Spleen (tissue), 11 donors: ENCODE measurements around the gene RBM7. TPM values are rescaled to one million over a fixed set of nuclear protein-coding genes. Genes with fewer than 3 reads are reported as not detected.
A peak's percentile ranks its signal among the peaks of the same experiment; 100 is the strongest.

Experiments used
- DNase-seq: peaks from one replicate; pipeline ENCODE4 v3.0.0-alpha.2; 2020
- H3K27ac ChIP-seq, 8 donors: fragments of 200-600 bp; sonication (generic) in 7 of 8; 1 replicate in 4 of 8; 2 replicates in 4 of 8; pipeline versions ENCODE4 v1.5.0 to v1.8.0; 2016 to 2021; ENCODE audit warnings: inconsistent platforms in 4 of 8, mild to moderate bottlenecking in 4 of 8, moderate library complexity in 1 of 8
- H3K27me3 ChIP-seq, 7 donors: fragments of 200-600 bp; sonication (generic) in 6 of 7; replicated peaks in 1 of 7; 1 replicate in 4 of 7; 2 replicates in 3 of 7; pipeline versions ENCODE4 v1.5.0 to v1.8.0; 2016 to 2021; ENCODE audit warnings: inconsistent platforms in 3 of 7, mild to moderate bottlenecking in 1 of 7
- H3K36me3 ChIP-seq, 6 donors: fragments of 200-600 bp; sonication (generic) in 5 of 6; 1 replicate in 4 of 6; 2 replicates in 2 of 6; pipeline versions ENCODE4 v1.5.0 to v1.8.0; 2016 to 2021; ENCODE audit warnings: inconsistent platforms in 2 of 6
- H3K4me1 ChIP-seq, 6 donors: fragments of 200-600 bp; sonication (generic) in 5 of 6; 1 replicate in 3 of 6; 2 replicates in 3 of 6; pipeline versions ENCODE4 v1.5.0 to v1.8.0; 2016 to 2021; ENCODE audit warnings: inconsistent platforms in 3 of 6
- H3K4me3 ChIP-seq, 8 donors: fragments of 200-600 bp; sonication (generic) in 7 of 8; 1 replicate in 4 of 8; 2 replicates in 4 of 8; pipeline versions ENCODE4 v1.5.0 to v1.8.0; 2016 to 2021; ENCODE audit warnings: inconsistent platforms in 4 of 8, mild to moderate bottlenecking in 4 of 8, moderate library complexity in 2 of 8
- H3K9me3 ChIP-seq, 8 donors: fragments of 200-600 bp; sonication (generic) in 7 of 8; 1 replicate in 4 of 8; 2 replicates in 4 of 8; pipeline versions ENCODE4 v1.5.0 to v1.8.0; 2016 to 2021; ENCODE audit warnings: inconsistent platforms in 4 of 8
- CTCF ChIP-seq, 11 experiments: fragments of 200-600 bp in 7 of 11; fragments of 450-650 bp in 4 of 11; sonication (generic) in 4 of 11; IDR thresholded peaks in 8 of 11; conservative IDR thresholded peaks in 3 of 11; 1 replicate in 7 of 11; 2 replicates in 4 of 11; pipeline versions ENCODE4 v1.4.0 to v1.8.0; 2016 to 2021; ENCODE audit warnings: antibody characterized with exemption in 11 of 11, inconsistent platforms in 4 of 11, mild to moderate bottlenecking in 1 of 11
- POLR2A ChIP-seq, 3 donors: fragments of 450-650 bp; IDR thresholded peaks; one replicate each; pipeline ENCODE4 v1.5.1; 2017; ENCODE audit warnings: antibody characterized with exemption in 3 of 3, mild to moderate bottlenecking in 1 of 3
- POLR2AphosphoS5 ChIP-seq, 3 donors: sonication (generic); formaldehyde crosslinking; IDR thresholded peaks; one replicate each; pipeline ENCODE4 v1.5.1; 2017; ENCODE audit warnings: antibody characterized with exemption in 3 of 3
- WGBS, 5 donors: extraction: QIAGEN DNeasy Blood & Tissue Kit in 3 of 5; methylation state at CpG; one replicate each; pipeline versions ENCODE4 v1.1.5 to v1.1.7; 2013 to 2018; 5-methylcytosine and 5-hydroxymethylcytosine counted together
- intact Hi-C: fragments of 100-400 bp; cut with DNase I; formaldehyde crosslinking; loops from one replicate; pipeline ENCODE4 v1.15.0; 2023; ENCODE audit warnings: low total_unique reads
- polyA plus RNA-seq, 3 donors: library from polyadenylated mRNA; stranded (reverse); fragments of 200-250 nt; gene quantifications; one replicate each; pipeline ENCODE4 v1.2.1, GENCODE V29; 2013
- total RNA-seq, 7 donors: library from RNA; depleted of rRNA in 3 of 7; stranded (reverse); fragments of >200 nt in 3 of 7; fragmentation: NEBNext Ultra II Directional in 4 of 7; extraction: Animal tissue kit (Norgen Biotek cat#: 25700) in 4 of 7; gene quantifications; one replicate each; pipeline versions ENCODE4 v1.1.0 to v1.2.1, GENCODE V29; 2016 to 2021
- donor health status: healthy with polysubstance abuse.
- donor health status: DM: no; HTN: no; CAD: no; lungs with moderate emphysema.
- donor health status: DM: no; HTN: no; CAD: no.
- donor health status: Bipolar disorder and iron deficiency.
- donor health status: healthy.
- donor health status: DM: no; HTN: no; CAD: no.
- donor health status: DM: yes; HTN: yes; CAD: no.

The RBM7 gene
- total and polyA plus RNA-seq, 10 donors: 8.0 to 35.3 (median 23.8) TPM

GRCh38 chr11:114367244-114367957 is 33.1 kb upstream of the RBM7 start:
- Histone ChIP-seq H3K36me3 (no peaks in the 10 kb centered on the region), H3K27me3 (peaks cover 0 to 11% (median 0%) of the 10 kb centered on the region in 7 donors), H3K4me3 (no peak overlapping the region), H3K27ac (peak overlapping the region in 1 of 8 donors; percentile 38), H3K4me1 (no peaks in the 10 kb centered on the region), H3K9me3 (no peaks in the 10 kb centered on the region)
- 80 to 88% (median 84%) methylated on average over 9 of the region's 9 CpGs for WGBS, 5 donors
- no peak for DNase-seq
- intact Hi-C loops: no loop called here
- TF ChIP-seq CTCF (IDR thresholded peaks at IDR 0.05 in 8 of 11, conservative IDR thresholded peaks at IDR 0.05 in 3 of 11) (no peak), POLR2A (IDR thresholded peaks at IDR 0.05) (no peak), POLR2AphosphoS5 (IDR thresholded peaks at IDR 0.05) (no peak)

- Histone ChIP-seq H3K27ac (no peak overlapping the region), H3K4me1 (no peaks in the 10 kb centered on the region), H3K27me3 (peaks cover 0 to 11% (median 0%) of the 10 kb centered on the region in 7 donors), H3K36me3 (no peaks in the 10 kb centered on the region), H3K4me3 (no peak overlapping the region), H3K9me3 (no peaks in the 10 kb centered on the region)
- DNase-seq: no peak
- TF ChIP-seq POLR2A (IDR thresholded peaks at IDR 0.05): no peak
- no peak for TF ChIP-seq POLR2AphosphoS5 (IDR thresholded peaks at IDR 0.05)
- no peak for TF ChIP-seq CTCF (IDR thresholded peaks at IDR 0.05 in 8 of 11, conservative IDR thresholded peaks at IDR 0.05 in 3 of 11)
- 79 to 89% (median 83%) methylated on average over 5 of the region's 5 CpGs for WGBS, 5 donors
- intact Hi-C loops: no loop called here
Observed at GRCh38 chr11:114368918-114369680, 31.4 kb upstream of the RBM7 start.

GRCh38 chr11:114375052-114375451 is 25.4 kb upstream of the RBM7 start:
- H3K27me3 ChIP-seq: peaks cover 0 to 9% (median 0%) of the 10 kb centered on the region in 7 donors
- no peak overlapping the region for H3K4me3 ChIP-seq
- no peak overlapping the region for H3K27ac ChIP-seq
- DNase-seq: no peak
- no peaks in the 10 kb centered on the region for H3K36me3 ChIP-seq
- 90 to 97% (median 91%) methylated on average over 3 of the region's 3 CpGs for WGBS, 5 donors
- TF ChIP-seq POLR2AphosphoS5 (IDR thresholded peaks at IDR 0.05): no peak
- TF ChIP-seq POLR2A (IDR thresholded peaks at IDR 0.05): no peak
- no peak for TF ChIP-seq CTCF (IDR thresholded peaks at IDR 0.05 in 8 of 11, conservative IDR thresholded peaks at IDR 0.05 in 3 of 11)
- H3K4me1 ChIP-seq: no peaks in the 10 kb centered on the region
- intact Hi-C loops: no loop called here
- H3K9me3 ChIP-seq: no peaks in the 10 kb centered on the region
